ENCODE data around the gene MAT1A. TPM values are rescaled to one million over a fixed set of nuclear protein-coding genes. Genes with fewer than 3 reads are reported as not detected.
"Not testable (repeated sequence)": the region's sequence is repeated elsewhere in the genome, so short reads cannot be mapped to it uniquely, and the experiment has no call there.

Gene MAT1A
- total RNA-seq, 1 donor from 2014 or later, result not detected

DNA sequence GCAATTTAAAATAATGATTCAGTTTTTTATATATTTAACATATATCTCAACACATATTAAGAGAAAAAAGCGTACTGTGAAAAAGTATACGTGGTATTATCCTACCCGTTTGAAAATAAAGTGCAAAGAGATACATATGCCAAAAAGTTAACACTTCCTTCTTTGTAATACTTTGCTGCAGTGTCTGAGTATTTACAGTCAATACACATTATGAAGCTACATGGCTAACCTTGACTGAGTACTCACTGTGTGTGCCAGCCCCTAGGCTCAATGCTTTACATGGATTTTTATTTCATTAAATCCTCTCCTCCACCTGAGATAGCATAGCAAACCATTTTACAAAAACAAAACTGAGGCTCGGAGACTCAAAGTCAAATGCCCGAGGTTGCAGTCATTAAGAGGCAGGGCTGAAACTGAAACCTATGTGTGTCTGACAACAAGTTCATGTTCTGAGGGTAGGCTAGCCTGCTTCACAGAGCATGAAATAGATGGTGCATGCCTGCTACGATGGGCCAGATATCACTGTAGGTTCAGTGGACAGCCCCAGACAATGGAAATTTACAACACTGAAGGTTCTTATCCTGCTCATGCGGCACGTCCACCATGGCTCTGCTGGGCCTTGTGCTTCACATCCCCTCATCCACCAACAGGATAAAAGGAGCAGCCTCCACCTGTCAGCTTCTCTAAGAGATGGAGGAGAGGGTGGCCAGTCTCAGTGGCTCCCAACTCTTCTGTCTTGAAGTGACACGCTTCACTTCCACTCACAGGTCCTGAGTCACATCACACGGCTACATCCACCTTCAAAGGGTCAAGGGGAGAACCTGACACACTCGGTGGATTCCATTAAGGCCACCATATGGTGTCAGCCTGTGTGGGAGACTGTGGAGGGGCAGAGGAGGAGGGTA lies 54.9 kb downstream of the MAT1A start:
- H3K27ac ChIP-seq (ENCODE audit: low read depth, low read length); H3K9me3 ChIP-seq (ENCODE audit: control insufficient read depth in 3 of 3, low read length in 3 of 3); H3K4me3 ChIP-seq (ENCODE audit: low read length in 3 of 3); H3K27me3 ChIP-seq (ENCODE audit: control insufficient read depth in 3 of 3, insufficient read depth in 3 of 3, low read length in 3 of 3); H3K4me1 ChIP-seq (ENCODE audit: control insufficient read depth in 3 of 3, insufficient read depth in 3 of 3, low read length in 3 of 3); H3K9ac ChIP-seq (ENCODE audit: low read depth in 1 of 3, low read length in 3 of 3); H3K36me3 ChIP-seq (ENCODE audit: control insufficient read depth in 3 of 3, insufficient read depth in 3 of 3, low read length in 3 of 3): not testable (repeated sequence)

DNA sequence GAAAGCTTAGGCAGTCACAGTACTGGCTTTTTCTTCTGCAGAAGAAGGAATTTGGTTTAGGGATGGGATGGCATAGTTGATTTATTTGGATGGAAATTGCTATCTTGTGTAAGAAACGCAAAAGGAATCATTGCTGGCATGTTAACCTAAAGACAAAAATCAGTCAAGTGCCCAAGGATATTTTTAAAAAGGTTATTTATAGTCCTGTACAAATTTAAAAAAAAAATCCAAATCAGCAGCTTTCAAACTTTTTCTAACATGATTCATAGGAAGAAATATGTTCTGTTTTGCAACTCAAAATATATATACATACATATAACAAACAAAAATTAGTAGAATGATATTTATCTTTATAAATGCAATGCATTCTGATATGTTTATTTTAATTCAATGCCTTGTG lies 55.6 kb downstream of the MAT1A start:
- H3K9me3 ChIP-seq (ENCODE audit: control insufficient read depth in 3 of 3, low read length in 3 of 3); H3K9ac ChIP-seq (ENCODE audit: low read depth in 1 of 3, low read length in 3 of 3); H3K27me3 ChIP-seq (ENCODE audit: control insufficient read depth in 3 of 3, insufficient read depth in 3 of 3, low read length in 3 of 3); H3K36me3 ChIP-seq (ENCODE audit: control insufficient read depth in 3 of 3, insufficient read depth in 3 of 3, low read length in 3 of 3); H3K27ac ChIP-seq (ENCODE audit: low read depth, low read length); H3K4me3 ChIP-seq (ENCODE audit: low read length in 3 of 3); H3K4me1 ChIP-seq (ENCODE audit: control insufficient read depth in 3 of 3, insufficient read depth in 3 of 3, low read length in 3 of 3): not testable (repeated sequence)

DNA sequence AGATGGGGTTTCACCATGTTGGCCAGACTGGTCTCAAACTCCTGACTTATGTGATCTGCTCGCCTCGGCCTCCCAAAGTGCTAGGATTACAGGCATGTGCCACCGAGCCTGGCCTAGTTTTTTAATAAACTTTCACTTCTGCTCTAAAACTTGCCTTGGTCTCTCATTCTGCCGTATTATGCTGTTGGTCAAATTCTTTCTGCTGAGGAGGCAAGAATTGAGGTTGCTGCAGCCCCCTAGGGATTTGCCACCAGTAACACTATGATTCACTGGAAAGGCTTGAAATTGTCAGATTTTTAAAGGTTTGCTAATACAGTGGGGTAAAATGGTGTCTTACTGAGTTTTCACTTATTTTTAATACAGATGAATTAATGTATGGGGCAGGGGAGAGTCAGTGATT lies 62.7 kb downstream of the MAT1A start:
- not testable (repeated sequence) for H3K4me1 ChIP-seq (ENCODE audit: control insufficient read depth in 3 of 3, insufficient read depth in 3 of 3, low read length in 3 of 3); H3K9me3 ChIP-seq (ENCODE audit: control insufficient read depth in 3 of 3, low read length in 3 of 3); H3K36me3 ChIP-seq (ENCODE audit: control insufficient read depth in 3 of 3, insufficient read depth in 3 of 3, low read length in 3 of 3); H3K9ac ChIP-seq (ENCODE audit: low read depth in 1 of 3, low read length in 3 of 3); H3K4me3 ChIP-seq (ENCODE audit: low read length in 3 of 3); H3K27me3 ChIP-seq (ENCODE audit: control insufficient read depth in 3 of 3, insufficient read depth in 3 of 3, low read length in 3 of 3); H3K27ac ChIP-seq (ENCODE audit: low read depth, low read length)

DNA sequence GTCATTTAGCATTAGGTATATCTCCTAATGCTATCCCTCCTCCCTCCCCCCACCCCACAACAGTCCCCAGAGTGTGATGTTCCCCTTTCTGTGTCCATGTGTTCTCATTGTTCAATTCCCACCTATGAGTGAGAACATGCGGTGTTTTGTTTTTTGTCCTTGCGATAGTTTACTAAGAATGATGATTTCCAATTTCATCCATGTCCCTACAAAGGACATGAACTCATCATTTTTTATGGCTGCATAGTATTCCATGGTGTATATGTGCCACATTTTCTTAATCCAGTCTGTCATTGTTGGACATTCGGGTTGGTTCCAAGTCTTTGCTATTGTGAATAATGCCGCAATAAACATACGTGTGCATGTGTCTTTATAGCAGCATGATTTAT lies 66.4 kb downstream of the MAT1A start:
- not testable (repeated sequence) for H3K4me1 ChIP-seq (ENCODE audit: control insufficient read depth in 3 of 3, insufficient read depth in 3 of 3, low read length in 3 of 3); H3K4me3 ChIP-seq (ENCODE audit: low read length in 3 of 3); H3K9me3 ChIP-seq (ENCODE audit: control insufficient read depth in 3 of 3, low read length in 3 of 3); H3K9ac ChIP-seq (ENCODE audit: low read depth in 1 of 3, low read length in 3 of 3); H3K36me3 ChIP-seq (ENCODE audit: control insufficient read depth in 3 of 3, insufficient read depth in 3 of 3, low read length in 3 of 3); H3K27me3 ChIP-seq (ENCODE audit: control insufficient read depth in 3 of 3, insufficient read depth in 3 of 3, low read length in 3 of 3); H3K27ac ChIP-seq (ENCODE audit: low read depth, low read length)

Other genes with a start within 250 kb of the MAT1A start
- gene TMEM254, start 211.0 kb downstream of the MAT1A start, total RNA-seq, result 8.9 TPM
- gene PLAC9, start 156.9 kb downstream of the MAT1A start, total RNA-seq, result 36.5 TPM
- gene ANXA11, start 84.1 kb downstream of the MAT1A start, total RNA-seq, result 29.7 TPM
- gene DYDC1, start 67.1 kb upstream of the MAT1A start, total RNA-seq, result not detected
- not detected for gene DYDC2, start 67.1 kb upstream of the MAT1A start, total RNA-seq
- gene PRXL2A, start 118.9 kb upstream of the MAT1A start, total RNA-seq, result 19.3 TPM
- gene TSPAN14, start 164.7 kb upstream of the MAT1A start, total RNA-seq, result 6.3 TPM
- gene SH2D4B, start 248.2 kb upstream of the MAT1A start, total RNA-seq, result under 0.01 TPM